ENCODE measurements around the gene GGCX. TPM values are rescaled to one million over a fixed set of nuclear protein-coding genes. Genes with fewer than 3 reads are reported as not detected.
"Not testable (repeated sequence)": the region's sequence is repeated elsewhere in the genome, so short reads cannot be mapped to it uniquely, and the experiment has no call there.

Gene GGCX
- total RNA-seq, 1 donor from 2014 or later, result 43.4 TPM

DNA sequence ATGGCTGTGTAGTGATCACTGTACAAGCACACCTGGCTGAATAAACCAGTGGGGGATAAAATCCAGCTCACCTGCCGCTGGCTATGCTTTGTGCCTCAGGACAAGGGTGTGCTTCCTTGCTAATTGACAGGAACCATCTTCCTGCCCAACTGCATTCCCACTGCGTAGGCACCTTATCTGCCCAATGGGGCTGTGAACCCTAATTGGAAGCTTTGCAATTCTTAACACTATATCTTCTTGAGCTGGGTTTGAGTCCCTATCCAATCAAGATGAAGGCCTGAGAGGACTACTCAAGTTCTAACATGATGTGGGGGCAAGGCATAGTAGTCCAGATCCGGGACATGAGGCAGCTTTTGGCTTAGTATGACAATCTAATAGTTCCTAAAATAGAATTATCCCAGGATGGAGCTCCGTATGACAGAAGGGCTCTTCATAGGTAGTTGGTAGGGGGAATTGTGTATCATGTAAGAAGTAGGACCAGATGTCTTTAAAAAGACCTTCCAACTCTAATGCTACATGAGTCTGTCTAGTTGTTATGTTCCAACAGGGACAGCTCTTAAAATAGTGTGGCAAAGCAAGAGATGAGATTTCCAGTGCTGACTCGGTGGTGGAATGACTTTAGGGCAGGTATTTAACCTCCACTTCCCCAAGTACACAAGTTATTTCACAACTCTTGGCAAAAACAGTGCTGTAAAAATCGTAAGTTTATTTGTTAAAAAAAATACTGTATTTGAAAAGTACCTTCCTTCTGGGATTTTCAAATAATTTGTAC, 43.5 kb upstream of the GGCX start:
- H3K4me1 Mint-ChIP-seq, result peaks cover 27% of the 10 kb centered on the region
- TF ChIP-seq CTCF (conservative IDR thresholded peaks at IDR 0.05), result no peak
- no peaks in the 10 kb centered on the region for H3K36me3 Mint-ChIP-seq (ENCODE audit: low read depth)
- H3K4me3 Mint-ChIP-seq, result peak overlapping the region; percentile 89
- no peaks in the 10 kb centered on the region for H3K27me3 Mint-ChIP-seq (ENCODE audit: low read depth)
- H3K27ac Mint-ChIP-seq (ENCODE audit: unreplicated experiment), result no peak overlapping the region
- no peak for DNase-seq (ENCODE audit: low read depth, low spot score)
- H3K9me3 Mint-ChIP-seq, result no peaks in the 10 kb centered on the region

GRCh38 chr2:85604133-85604444, 42.8 kb upstream of the GGCX start:
- not testable (repeated sequence) for DNase-seq (ENCODE audit: low read depth, low spot score); H3K9me3 Mint-ChIP-seq

DNA sequence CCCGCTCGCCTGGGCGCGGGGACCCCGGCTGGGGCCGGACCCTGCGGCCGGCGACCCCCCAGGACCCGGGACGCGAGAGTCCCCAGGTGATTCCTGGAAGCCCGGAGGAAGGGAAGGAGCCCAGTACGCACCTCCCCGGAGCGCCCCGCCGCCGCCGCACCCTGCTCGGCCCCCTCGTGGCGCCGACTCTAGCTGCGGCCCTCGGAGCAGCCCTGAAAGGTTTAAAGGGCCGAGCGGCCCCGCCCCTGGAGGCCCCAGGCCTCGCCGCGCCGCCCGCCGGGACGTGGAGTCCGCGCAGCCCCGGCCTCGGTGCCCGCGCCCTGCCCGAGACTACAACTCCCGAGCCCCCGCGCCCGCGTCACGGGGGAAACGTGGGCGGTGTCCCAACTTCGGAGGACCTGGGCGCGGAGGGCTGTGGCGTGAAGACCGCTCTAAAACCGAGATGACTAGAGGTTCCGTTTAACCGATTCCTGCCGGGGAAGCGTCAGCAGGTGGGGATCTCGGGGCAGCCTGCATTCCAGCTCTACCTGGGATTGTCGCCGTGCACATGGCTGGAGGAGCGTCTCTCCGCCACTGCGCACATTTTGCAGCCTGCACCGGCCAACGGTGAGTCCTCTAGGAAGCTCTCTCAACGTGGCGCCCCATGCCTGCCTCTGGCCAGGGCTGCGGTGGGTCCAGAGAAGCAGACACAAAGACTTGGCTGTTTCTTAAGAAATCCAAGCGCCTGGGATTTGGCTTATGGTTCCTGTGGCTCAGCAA, 41.4 kb upstream of the GGCX start, which contains the start of gene TMEM150A:
TSS of gene TMEM150A (minus strand) at position 223 of the 759 bp plus-strand sequence. CDS start 750 bp downstream, outside the sequence.
- H3K4me1 Mint-ChIP-seq, result peaks cover 24% of the 10 kb centered on the region
- peak; percentile 48 for TF ChIP-seq CTCF (conservative IDR thresholded peaks at IDR 0.05)
- H3K27ac Mint-ChIP-seq (ENCODE audit: unreplicated experiment), result peak within 1 kb of the TSS; percentile 39
- no peaks in the 10 kb centered on the region for H3K27me3 Mint-ChIP-seq (ENCODE audit: low read depth)
- H3K4me3 Mint-ChIP-seq, result peak within 1 kb of the TSS; percentile 90
- no peaks in the 10 kb centered on the region for H3K9me3 Mint-ChIP-seq
- H3K36me3 Mint-ChIP-seq (ENCODE audit: low read depth), result no peaks in the 10 kb centered on the region
- peak; percentile 83 for DNase-seq (ENCODE audit: low read depth, low spot score)

More at GRCh38 chr2:85604133-85604444, 42.8 kb upstream of the GGCX start:
- not testable (repeated sequence) for H3K27ac Mint-ChIP-seq (ENCODE audit: unreplicated experiment); H3K27me3 Mint-ChIP-seq (ENCODE audit: low read depth); H3K36me3 Mint-ChIP-seq (ENCODE audit: low read depth)
- Mint-ChIP-seq H3K4me3 (peak overlapping the region; percentile 89), H3K4me1 (peaks cover 27% of the 10 kb centered on the region)

- Mint-ChIP-seq H3K27ac (ENCODE audit: unreplicated experiment) (peak overlapping the region; percentile 19), H3K9me3 (no peaks in the 10 kb centered on the region), H3K4me1 (peaks cover 24% of the 10 kb centered on the region), H3K36me3 (ENCODE audit: low read depth) (no peaks in the 10 kb centered on the region), H3K4me3 (peak overlapping the region; percentile 90), H3K27me3 (ENCODE audit: low read depth) (no peaks in the 10 kb centered on the region)
- peak; percentile 32 for DNase-seq (ENCODE audit: low read depth, low spot score)
- TF ChIP-seq CTCF (conservative IDR thresholded peaks at IDR 0.05), result no peak
These were observed 40.6 kb upstream of the GGCX start for GRCh38 chr2:85601771-85602475.

- Mint-ChIP-seq H3K27me3 (ENCODE audit: low read depth) (no peaks in the 10 kb centered on the region), H3K4me1 (peaks cover 27% of the 10 kb centered on the region), H3K27ac (ENCODE audit: unreplicated experiment) (no peak overlapping the region), H3K9me3 (no peaks in the 10 kb centered on the region), H3K4me3 (peak overlapping the region; percentile 90), H3K36me3 (ENCODE audit: low read depth) (no peaks in the 10 kb centered on the region)
- no peak for TF ChIP-seq CTCF (conservative IDR thresholded peaks at IDR 0.05)
- DNase-seq (ENCODE audit: low read depth, low spot score), result no peak
These were observed 39.9 kb upstream of the GGCX start for GRCh38 chr2:85600951-85601770.

Measured in neural crest cell (in vitro differentiated cells).